NCI-H187 (cell line): ENCODE data around the gene NCAPD2.

ENCODE experiments used
- DNase-seq, 2 experiments: peaks; one replicate each; lab custom pipeline; 2025; lab: John Stamatoyannopoulos, UW

The NCAPD2 gene

GRCh38 chr12:6534945-6535696 is 41.2 kb downstream of the NCAPD2 start:
- peak; percentile 20 to 31 for DNase-seq

- DNase-seq = no peak
Observed at GRCh38 chr12:6535697-6535946, 41.7 kb downstream of the NCAPD2 start.

- no peak for DNase-seq
Observed at GRCh38 chr12:6535960-6536847, 42.3 kb downstream of the NCAPD2 start.

GRCh38 chr12:6536894-6537579 is 43.1 kb downstream of the NCAPD2 start:
- no peak for DNase-seq

DNA sequence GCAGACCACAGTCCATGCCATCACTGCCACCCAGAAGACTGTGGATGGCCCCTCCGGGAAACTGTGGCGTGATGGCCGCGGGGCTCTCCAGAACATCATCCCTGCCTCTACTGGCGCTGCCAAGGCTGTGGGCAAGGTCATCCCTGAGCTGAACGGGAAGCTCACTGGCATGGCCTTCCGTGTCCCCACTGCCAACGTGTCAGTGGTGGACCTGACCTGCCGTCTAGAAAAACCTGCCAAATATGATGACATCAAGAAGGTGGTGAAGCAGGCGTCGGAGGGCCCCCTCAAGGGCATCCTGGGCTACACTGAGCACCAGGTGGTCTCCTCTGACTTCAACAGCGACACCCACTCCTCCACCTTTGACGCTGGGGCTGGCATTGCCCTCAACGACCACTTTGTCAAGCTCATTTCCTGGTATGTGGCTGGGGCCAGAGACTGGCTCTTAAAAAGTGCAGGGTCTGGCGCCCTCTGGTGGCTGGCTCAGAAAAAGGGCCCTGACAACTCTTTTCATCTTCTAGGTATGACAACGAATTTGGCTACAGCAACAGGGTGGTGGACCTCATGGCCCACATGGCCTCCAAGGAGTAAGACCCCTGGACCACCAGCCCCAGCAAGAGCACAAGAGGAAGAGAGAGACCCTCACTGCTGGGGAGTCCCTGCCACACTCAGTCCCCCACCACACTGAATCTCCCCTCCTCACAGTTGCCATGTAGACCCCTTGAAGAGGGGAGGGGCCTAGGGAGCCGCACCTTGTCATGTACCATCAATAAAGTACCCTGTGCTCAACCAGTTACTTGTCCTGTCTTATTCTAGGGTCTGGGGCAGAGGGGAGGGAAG is 43.9 kb downstream of the NCAPD2 start:
- peak; percentile 22 to 37 for DNase-seq

GRCh38 chr12:6538420-6539313 is 44.8 kb downstream of the NCAPD2 start:
- no peak for DNase-seq

DNA sequence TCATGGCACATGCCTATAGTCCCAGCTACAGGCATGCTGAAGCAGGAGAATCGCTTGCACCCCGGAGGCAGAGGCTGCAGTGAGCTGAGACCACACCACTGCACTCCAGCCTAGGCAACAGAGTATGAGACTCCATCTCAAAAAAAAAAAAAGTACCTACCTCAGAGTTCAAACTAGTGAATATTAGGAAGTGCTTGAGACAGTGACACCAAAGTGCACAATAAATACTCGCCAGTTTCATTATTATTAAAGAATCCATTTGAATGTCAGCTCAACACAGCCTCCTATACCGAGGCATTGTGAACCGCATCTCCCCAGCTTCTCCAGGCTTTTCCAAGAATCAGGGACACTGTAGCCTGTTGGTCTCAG is 45.4 kb downstream of the NCAPD2 start:
- no peak for DNase-seq

- no peak for DNase-seq
Observed at GRCh38 chr12:6539707-6540134, 45.8 kb downstream of the NCAPD2 start.

DNA sequence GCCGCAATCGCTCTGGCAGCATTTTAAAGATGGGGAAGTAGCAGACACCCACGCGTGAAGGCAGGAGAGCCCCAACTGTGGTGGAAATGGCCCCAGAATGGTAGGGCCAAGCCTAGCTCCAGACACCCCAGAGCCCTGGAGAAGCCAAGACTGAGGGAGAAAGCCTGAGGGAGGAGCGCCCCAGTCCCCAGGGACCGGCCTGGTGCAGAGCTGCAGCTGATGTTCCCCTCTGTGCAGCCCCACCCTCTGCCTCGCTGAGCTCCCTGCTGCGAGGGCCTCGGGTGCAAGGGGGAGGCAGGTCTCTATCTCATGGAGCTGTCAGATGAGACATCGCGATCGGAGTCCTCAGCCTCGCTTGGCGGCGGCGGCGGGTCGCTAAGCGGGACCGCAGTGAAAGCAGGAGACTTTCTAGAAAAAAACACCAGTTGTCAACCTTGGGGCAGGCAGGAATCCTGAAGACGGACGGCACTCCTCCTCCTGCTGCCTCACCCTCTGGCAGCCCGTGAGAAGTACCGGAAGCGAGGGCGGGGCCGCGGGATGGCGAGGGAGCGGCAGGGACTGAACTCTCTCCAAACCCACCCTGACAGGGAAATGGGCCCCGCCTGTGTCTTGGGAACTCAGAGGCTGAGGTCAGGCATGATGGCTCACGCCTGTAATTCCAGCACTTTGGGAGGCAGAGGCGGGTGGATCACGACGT is 46.4 kb downstream of the NCAPD2 start:
- DNase-seq = peak; percentile 29 to 39

DNA sequence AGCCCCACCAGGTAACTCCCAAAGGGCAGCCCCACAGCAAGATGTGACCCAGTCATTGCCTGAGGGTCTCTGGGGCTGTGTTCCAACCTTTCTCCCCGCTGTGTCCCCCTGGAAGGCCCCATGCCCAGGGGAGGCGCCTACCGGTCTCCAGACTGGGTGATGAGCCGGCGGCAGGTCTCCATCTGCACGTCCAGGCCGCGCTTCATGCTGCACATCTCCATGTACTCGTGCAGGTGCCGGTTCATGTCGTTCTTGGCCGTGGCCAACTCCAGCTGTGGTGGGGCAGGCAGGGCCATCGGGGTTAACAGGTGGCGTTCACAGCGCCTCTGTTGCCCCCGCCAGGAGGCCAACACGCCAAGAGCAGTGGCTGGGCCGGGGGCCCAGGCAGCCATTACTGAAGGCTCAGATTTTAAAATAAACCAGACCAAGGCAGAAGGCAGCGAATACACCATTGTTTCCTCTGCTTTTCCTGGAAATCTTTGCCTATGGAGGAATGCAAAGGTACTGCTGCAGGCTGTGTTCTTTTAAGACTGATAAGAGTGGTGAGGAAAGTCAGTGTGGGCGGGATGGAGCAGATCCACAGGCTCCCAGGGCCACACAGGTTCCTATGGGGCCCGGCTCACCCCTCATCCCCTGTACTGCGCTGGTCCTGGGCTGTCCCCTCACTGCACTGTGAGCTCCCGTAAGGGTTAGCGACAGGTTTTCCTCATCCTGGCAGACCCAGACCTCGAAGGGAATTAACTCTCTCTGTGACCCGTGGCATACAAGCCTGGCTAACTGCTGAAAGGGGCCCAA is 47.7 kb downstream of the NCAPD2 start:
- no peak for DNase-seq

GRCh38 chr12:6542209-6543009 is 48.5 kb downstream of the NCAPD2 start:
- DNase-seq = no peak

DNA sequence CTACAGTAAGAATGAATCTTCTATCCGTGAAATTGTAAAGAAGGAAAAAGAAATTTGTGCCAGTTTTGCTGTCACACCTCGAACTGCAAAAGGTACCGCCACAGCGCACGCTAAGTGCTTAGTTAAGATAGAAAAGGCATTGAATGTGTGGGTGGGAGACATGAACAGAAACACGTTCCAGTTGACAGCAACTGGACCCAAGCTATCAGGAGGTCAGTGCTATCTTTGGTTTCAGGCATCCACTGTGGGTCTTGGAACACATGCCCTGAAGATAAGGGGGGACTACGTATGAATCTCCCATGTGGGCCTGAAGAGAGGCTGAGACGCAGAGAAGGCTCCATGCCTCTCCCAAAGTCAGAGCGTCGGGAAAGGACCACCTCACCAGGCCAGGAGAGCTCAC is 52.1 kb downstream of the NCAPD2 start:
- no peak for DNase-seq

DNA sequence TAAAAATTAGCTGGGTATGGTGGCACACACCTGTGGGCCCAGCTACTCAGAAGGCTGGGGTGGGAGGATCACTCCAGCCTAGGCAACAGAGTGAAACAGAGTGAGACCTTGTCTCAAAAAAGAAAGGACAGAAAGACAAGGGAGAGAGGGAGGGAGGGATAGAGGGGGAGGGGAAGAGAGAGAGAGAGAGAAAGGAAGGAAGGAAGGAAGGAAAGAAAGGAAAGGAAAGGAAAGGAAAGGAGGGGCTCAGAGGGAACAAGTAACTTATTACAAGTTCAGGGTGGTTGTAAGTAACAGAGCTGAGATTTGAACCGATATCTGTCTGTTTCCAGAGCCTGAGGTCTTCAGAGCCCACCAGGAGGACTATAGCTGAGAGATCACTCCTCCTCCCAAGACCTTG is 53.7 kb downstream of the NCAPD2 start:
- DNase-seq = no peak

GRCh38 chr12:6547987-6548386 is 54.1 kb downstream of the NCAPD2 start:
- no peak for DNase-seq

DNA sequence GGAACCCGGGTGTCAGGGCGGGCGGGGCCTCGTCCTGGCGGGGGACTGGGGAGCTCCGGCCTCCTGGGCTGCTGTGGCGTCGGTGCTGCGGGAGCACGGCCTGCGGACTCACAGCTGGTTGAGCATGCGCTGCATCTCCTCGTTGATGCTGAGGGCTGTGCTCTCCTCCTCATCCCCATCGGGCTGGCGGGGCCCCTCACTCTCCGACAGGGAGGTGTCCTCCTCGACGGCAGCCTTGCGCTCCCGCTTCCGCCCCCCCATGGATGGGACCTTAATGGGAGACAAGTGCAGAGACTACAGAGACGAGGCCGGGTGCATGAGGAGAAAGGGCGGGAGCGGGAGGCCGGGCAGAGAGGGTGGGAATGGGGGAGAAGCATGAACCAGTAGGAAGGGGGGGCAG is 54.7 kb downstream of the NCAPD2 start:
- DNase-seq = no peak

DNA sequence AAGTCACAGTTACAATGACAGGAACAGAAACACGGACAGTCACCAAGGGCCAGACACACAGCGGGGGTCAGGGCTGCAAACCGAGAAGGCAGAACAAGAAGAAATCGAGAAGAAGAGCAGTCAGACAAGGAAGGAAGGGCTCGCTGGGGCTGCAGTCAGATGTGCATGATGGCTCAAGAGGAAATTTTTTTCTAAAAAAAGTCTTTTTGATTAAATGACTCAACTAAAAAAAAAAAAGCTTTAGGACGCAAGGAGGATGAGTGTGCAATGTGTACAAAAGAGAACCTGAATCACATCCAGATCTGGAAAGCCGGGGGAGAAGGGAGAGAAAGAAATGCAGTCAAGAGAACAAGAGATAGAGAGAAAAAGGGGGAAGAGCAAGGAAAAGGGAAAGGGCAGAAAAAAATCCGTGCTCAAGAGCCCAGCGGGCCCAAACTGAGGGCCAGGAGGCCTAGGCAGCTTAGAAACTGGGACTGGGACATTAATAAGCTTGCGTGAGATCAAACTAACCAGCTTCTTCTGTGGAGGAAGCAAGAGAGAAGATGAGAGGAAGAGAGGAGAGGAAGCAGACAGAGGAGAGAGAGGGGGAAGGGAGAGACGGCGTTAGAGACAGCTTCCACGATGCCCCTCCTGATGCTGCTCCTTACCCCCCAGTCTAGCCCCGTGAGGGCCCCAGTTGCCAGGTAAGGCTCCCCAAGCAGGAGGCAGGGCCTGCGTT is 55.2 kb downstream of the NCAPD2 start:
- DNase-seq = no peak

DNA sequence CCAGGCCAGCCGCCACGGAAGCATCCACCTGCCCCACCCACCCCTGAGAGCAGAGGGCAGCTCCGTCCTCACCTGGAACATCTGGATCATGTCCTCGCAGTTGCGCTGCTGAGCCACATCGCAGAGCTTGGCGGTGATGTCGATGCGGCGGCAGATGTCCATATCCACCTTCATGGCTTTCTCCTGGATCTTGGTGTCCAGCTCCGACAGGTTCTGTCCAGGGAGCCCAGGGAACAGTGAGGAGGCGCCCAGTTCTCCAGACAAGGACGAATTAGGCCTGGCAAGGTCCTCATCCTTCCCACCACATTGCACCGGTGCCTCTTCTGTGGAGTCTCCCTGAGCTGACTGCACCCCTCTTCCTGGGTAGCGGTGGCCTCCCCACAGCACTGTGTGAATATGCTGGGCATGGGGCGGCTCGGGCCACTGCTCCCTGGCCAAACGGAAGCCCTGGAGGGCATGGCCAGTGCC is 55.8 kb downstream of the NCAPD2 start:
- no peak for DNase-seq
